ENCODE measurements around the gene ZRSR2. TPM values are rescaled to one million over a fixed set of nuclear protein-coding genes. Genes with fewer than 3 reads are reported as not detected.
"Not testable (repeated sequence)": the region's sequence is repeated elsewhere in the genome, so short reads cannot be mapped to it uniquely, and the experiment has no call there.

Gene ZRSR2, protein sequence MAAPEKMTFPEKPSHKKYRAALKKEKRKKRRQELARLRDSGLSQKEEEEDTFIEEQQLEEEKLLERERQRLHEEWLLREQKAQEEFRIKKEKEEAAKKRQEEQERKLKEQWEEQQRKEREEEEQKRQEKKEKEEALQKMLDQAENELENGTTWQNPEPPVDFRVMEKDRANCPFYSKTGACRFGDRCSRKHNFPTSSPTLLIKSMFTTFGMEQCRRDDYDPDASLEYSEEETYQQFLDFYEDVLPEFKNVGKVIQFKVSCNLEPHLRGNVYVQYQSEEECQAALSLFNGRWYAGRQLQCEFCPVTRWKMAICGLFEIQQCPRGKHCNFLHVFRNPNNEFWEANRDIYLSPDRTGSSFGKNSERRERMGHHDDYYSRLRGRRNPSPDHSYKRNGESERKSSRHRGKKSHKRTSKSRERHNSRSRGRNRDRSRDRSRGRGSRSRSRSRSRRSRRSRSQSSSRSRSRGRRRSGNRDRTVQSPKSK
- 1 to 10 TPM; 2.9 to 6.2 TPM for total RNA-seq

GRCh38 chrX:15789979-15790768 lies at the start of gene ZRSR2:
ZRSR2 (plus strand) TSS chrX:15790484; CDS start chrX:15790496, 12 bp downstream.
- Histone ChIP-seq H3K36me3 (no peaks in the 10 kb centered on the region), H3K9me3 (no peaks in the 10 kb centered on the region), H3K27me3 (replicated peaks; ENCODE audit: insufficient read depth) (no peaks in the 10 kb centered on the region), H3K27ac (peak within 1 kb of the TSS; percentile 79 to 80), H3K4me3 (peak within 1 kb of the TSS; percentile 47 to 48), H3K4me1 (replicated peaks) (no peaks in the 10 kb centered on the region)
- peak; percentile 40 for TF ChIP-seq POLR2A (IDR thresholded peaks at IDR 0.05)
- no peak for TF ChIP-seq CTCF (IDR thresholded peaks at IDR 0.05)
- peak; percentile 72 for TF ChIP-seq POLR2AphosphoS5 (IDR thresholded peaks at IDR 0.05)
- intact Hi-C loops (cut with DNase I) = no loop called here
- DNase-seq (ENCODE audit: low spot score) = peak; percentile 75
- 0% methylated on average over 37 of the region's 55 CpGs for WGBS

GRCh38 chrX:15744181-15744867 lies 46.0 kb upstream of the ZRSR2 start:
- 81% methylated on average over 9 of the region's 9 CpGs for WGBS
- DNase-seq (ENCODE audit: low spot score) = no peak
- no peak overlapping the region for H3K27ac ChIP-seq
- H3K36me3 ChIP-seq = no peaks in the 10 kb centered on the region
- no peaks in the 10 kb centered on the region for H3K4me1 ChIP-seq (replicated peaks)
- no peak overlapping the region for H3K4me3 ChIP-seq
- TF ChIP-seq CTCF (IDR thresholded peaks at IDR 0.05) (no peak), POLR2AphosphoS5 (IDR thresholded peaks at IDR 0.05) (no peak), POLR2A (IDR thresholded peaks at IDR 0.05) (no peak)
- no peaks in the 10 kb centered on the region for H3K27me3 ChIP-seq (replicated peaks; ENCODE audit: insufficient read depth)
- intact Hi-C loops (cut with DNase I) = no loop called here
- no peaks in the 10 kb centered on the region for H3K9me3 ChIP-seq

GRCh38 chrX:15745179-15745578 lies 45.1 kb upstream of the ZRSR2 start:
- H3K36me3 ChIP-seq = no peaks in the 10 kb centered on the region
- no peak for DNase-seq (ENCODE audit: low spot score)
- intact Hi-C loops (cut with DNase I) = no loop called here
- no peak overlapping the region for H3K4me3 ChIP-seq
- no peaks in the 10 kb centered on the region for H3K4me1 ChIP-seq (replicated peaks)
- 78% methylated on average over 4 of the region's 4 CpGs for WGBS
- TF ChIP-seq CTCF (IDR thresholded peaks at IDR 0.05) (no peak), POLR2AphosphoS5 (IDR thresholded peaks at IDR 0.05) (no peak), POLR2A (IDR thresholded peaks at IDR 0.05) (no peak)
- no peaks in the 10 kb centered on the region for H3K9me3 ChIP-seq
- H3K27ac ChIP-seq = no peak overlapping the region
- no peaks in the 10 kb centered on the region for H3K27me3 ChIP-seq (replicated peaks; ENCODE audit: insufficient read depth)

DNA sequence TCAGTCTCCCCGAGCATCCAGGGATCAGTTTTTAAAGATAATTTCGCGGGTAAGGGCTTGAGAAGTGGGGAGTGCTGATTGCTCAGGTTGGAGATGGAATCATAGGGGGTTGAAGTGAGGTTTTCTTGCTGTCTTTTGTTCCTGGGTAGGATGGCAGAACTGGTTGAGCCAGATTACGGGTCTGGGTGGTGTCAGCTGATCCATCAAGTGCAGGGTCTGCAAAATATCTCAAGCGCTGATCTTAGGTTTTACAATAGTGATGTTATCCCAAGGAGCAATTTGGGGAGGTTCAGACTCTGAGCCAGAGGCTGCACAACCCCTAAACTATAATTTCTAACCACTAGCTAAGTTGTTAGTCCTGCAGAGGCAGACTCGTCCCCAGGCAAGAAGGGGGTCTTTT lies 43.6 kb upstream of the ZRSR2 start:
- H3K4me3 ChIP-seq; DNase-seq (ENCODE audit: low spot score); H3K27me3 ChIP-seq (replicated peaks; ENCODE audit: insufficient read depth); H3K27ac ChIP-seq; H3K36me3 ChIP-seq; H3K9me3 ChIP-seq; intact Hi-C loops (cut with DNase I); H3K4me1 ChIP-seq (replicated peaks): not testable (repeated sequence)
- WGBS = 51% methylated on average over 5 of the region's 6 CpGs

DNA sequence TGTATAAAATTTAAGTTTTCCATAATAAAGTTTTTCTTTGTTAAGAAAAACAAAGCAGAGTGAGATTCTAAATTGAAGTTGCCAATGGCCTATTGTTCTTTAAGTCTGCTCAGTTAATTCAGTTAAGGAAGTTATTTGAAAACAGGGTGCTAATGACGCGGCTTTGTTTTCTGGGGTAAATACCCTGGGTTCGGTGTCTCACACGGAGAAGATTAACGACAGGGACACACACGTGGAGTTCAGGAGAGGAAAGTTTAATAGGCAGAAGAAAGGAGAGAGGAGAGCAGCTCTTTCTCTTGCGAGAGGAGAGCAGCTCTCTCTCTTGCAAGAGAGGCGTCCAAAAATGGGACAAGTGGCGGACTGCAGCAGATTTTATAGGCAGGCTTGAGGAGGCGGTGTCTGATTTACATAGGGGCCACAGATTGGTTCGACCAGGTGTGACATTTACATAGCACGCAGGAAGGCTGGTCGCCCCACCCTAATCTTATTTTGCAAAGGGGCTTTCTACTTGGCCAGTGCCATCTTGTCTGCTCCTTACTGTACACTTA lies 42.6 kb upstream of the ZRSR2 start:
- peak; percentile 56 for TF ChIP-seq POLR2AphosphoS5 (IDR thresholded peaks at IDR 0.05)
- peak; percentile 23 for TF ChIP-seq POLR2A (IDR thresholded peaks at IDR 0.05)
- no peak for TF ChIP-seq CTCF (IDR thresholded peaks at IDR 0.05)
- intact Hi-C loops (cut with DNase I) = no loop called here
- 49% methylated on average over 13 of the region's 13 CpGs for WGBS

More for the DNA sequence above, 42.6 kb upstream of the ZRSR2 start:
- Histone ChIP-seq H3K27me3 (replicated peaks; ENCODE audit: insufficient read depth) (no peaks in the 10 kb centered on the region), H3K4me3 (no peak overlapping the region), H3K9me3 (no peaks in the 10 kb centered on the region), H3K27ac (no peak overlapping the region), H3K4me1 (replicated peaks) (no peaks in the 10 kb centered on the region), H3K36me3 (no peaks in the 10 kb centered on the region)
- DNase-seq (ENCODE audit: low spot score) = peak; percentile 32

Data from prostate gland (tissue), 2 donors.